GM18526 (cell line): ENCODE results near the gene RMI1.
A peak's percentile ranks its signal among the peaks of the same experiment; 100 is the strongest.

Experiments
- POLR2A ChIP-seq: IDR thresholded peaks from 3 replicates; pipeline ENCODE4 v1.6.1; 2011; ENCODE audit not compliant: insufficient read length; ENCODE audit errors: extremely low read depth

The RMI1 gene

GRCh38 chr9:83980395-83981125, at the start of gene RMI1:
RMI1 (plus strand) TSS chr9:83980805; CDS start chr9:84000987, 20,182 bp downstream.
- peak; percentile 86 for TF ChIP-seq POLR2A

GRCh38 chr9:83930881-83931280, 49.7 kb upstream of the RMI1 start:
- no peak for TF ChIP-seq POLR2A

- no peak for TF ChIP-seq POLR2A
These were observed 48.6 kb upstream of the RMI1 start for GRCh38 chr9:83932011-83932410.

- TF ChIP-seq POLR2A, result no peak
These were observed 47.8 kb upstream of the RMI1 start for GRCh38 chr9:83932851-83933250.

DNA sequence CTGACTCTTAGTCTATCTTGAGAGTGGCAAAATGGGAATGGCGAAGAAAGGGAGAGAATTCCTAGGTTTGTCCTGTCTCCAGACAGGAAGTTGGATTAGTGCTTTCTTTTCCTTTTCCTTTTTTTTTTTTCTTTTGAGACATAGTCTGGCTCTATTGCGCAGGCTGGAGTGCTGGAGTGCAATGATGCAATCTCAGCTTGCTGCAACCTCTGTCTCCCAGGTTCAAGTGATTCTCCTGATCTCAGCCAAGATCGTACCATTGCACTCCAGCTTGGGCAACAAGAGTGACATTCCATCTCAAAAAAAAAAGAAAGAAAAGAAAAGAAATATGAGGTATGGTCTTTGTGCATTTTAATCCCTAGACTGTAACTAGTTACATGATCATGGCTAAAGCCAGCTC, 46.8 kb upstream of the RMI1 start:
- no peak for TF ChIP-seq POLR2A

- no peak for TF ChIP-seq POLR2A
These were observed 45.9 kb upstream of the RMI1 start for GRCh38 chr9:83934569-83935275.

DNA sequence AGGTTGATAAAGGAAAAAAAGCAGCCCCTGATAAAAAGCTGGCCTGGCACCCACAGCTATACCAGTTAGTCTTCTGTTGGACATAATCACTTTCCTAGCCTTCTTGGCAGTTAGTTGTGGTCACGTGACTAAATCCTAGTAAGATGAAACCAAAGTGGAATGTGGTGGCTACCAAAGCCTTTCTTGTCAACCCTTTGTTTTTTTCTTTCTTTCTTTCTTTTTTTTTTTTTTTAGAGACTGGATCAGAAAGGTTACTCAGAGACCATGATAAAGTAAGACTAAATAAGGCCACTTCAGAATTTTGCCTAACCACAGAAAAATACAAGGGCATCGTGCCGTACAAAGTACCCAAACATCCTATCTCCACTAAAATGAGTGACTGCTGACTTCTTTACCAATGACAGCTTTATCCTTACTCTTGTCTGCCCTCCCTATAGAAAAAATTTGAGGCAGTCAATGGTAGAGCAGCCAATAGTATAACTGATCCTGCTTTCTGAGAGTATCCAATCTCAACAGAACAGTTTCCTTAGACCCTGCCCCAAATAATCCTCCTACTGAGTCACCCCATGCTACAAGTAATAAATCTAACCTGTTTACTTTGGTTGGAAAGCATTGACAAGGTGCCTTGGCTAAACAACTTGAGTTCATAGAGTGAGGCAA, 45.2 kb upstream of the RMI1 start:
- TF ChIP-seq POLR2A, result no peak

DNA sequence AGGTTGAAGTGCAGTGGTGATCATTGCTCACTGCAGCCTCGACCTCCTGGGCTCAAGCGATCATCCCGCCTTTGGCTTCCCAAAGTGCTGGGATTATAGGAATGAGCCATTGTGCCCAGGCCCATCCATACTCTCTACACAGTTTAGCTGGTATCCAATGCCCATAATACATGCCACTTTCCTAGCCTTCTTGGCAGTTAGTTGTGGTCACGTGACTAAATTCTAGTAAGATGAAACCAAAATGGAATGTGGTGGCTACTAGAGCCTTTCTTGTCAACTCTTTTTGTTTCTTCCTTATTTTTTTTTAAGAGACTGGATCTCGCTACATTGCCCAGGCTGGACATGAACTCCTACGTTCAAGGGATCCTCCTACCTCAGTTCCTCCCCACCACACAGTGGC, 44.1 kb upstream of the RMI1 start:
- TF ChIP-seq POLR2A, result no peak

DNA sequence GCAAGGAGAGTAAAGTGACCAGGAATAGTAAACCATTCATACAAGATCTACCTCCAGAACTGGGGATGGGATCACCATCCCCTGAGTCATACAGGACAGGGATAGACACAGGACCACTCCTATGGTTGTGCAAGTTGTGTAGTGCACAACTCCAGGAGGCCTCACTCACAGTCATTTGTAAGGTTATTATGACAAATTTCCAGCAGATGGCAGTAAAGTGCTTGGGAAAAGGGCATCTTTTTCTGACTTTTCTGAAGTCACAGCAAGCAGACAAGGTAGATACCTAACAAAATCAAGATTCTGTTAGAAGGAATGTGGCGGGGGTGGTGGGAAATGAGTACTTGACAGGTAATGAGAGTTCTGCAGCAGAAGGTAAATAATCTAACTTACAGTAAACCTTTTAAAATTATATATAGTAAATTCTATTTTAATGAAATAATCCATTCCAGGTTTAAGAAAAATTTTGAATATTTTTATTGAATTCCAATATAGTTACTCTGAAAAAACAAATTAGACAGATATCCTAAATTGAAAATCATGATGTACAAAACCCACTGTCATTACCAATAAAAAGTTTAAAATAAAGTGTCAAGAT, 42.6 kb upstream of the RMI1 start:
- TF ChIP-seq POLR2A, result no peak

DNA sequence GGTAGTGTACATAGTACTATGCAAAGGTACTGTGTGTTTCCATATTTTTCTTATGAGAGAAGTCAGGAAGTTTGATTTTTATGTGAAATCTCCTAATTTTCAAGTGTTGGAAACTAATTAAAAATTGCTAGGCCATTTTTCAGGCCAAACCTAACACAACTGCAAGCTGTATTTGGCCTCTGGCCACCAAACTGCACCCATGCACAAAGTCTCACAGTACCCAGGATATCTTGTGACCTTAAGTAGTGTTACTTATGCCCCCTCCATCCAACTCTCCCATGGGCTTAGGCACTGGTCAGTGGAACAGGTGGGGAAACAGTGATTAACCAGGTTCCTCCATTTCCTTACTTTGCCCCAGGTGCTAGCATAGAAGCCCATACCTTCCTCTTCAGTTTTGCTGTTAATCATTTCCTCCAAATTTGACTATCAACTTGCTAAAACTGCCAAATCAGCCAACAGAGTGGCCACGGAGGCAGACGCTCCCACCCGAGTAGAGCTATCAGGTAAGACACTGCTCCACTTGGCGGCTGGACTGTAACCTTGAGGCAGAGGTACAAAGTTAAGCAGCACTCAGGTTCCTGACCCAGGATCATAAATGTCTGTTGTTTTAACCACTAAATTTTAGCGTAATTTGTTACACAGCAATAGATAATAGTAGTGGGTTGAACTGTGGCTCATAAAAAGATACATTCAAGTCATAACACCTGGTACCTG, 39.9 kb upstream of the RMI1 start:
- TF ChIP-seq POLR2A, result no peak

- TF ChIP-seq POLR2A, result no peak
These were observed 24.5 kb upstream of the RMI1 start for GRCh38 chr9:83956086-83956435.

DNA sequence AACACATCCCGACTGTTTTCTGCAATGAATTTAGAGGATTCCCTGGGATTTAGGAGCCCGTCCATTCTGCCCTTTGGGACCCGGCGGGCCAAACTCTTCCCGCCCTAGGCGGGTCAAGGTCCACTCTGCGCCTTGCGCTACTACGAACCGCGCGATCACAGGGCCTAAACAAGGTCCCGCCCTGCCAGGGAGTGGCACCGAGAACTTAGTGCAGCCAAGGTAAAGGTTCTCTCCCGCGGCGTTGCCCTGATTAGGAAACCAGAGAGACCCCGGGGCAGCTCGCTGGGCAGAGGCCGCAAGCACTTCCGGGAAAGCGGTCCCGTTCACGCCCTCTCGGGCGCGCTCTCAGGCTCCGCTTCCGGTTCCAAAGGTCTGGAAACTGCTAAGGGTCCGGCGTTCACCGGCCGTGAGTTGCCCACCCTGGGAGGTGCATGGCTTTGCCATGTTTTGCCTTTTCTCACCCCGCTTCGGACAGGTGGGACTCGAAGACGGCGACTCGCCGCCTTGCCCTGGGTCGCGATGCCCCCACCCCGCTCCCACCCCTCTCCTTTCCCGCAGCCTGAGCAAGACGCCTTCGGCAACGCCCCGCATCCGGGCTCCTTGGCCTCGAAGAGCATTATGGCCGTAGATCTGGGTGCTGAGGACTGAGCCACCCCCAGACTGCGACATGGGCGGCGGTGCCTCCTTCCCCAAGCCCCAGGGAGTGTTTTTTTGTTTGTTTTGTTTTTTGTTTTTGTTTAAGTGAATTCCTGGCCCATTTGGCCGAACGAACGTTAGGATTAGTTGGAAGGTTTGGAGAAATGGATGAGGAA, 24.0 kb upstream of the RMI1 start:
- TF ChIP-seq POLR2A, result peak; percentile 44

GRCh38 chr9:83957248-83957513, 23.4 kb upstream of the RMI1 start:
- TF ChIP-seq POLR2A, result no peak

DNA sequence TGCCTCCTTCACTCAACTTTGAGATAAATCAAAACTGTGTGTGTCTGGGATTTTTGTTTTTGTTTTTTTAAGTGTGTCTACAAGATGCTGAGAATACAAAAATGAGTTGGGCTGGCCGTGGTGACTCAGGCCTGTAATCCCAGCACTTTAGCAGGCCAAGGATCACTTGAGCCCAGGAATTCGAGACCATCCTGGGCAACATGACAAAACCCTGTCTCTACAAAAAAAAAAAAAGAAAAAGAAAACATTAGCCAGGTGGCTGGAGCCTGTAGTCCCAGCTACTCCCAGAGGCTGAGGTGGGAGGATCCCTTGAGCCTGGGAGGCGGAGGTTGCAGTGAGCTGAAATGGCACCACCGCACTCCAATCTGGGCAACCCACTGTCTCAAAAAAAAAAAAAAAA, 21.5 kb upstream of the RMI1 start:
- no peak for TF ChIP-seq POLR2A

GRCh38 chr9:83960991-83961390, 19.6 kb upstream of the RMI1 start:
- no peak for TF ChIP-seq POLR2A

DNA sequence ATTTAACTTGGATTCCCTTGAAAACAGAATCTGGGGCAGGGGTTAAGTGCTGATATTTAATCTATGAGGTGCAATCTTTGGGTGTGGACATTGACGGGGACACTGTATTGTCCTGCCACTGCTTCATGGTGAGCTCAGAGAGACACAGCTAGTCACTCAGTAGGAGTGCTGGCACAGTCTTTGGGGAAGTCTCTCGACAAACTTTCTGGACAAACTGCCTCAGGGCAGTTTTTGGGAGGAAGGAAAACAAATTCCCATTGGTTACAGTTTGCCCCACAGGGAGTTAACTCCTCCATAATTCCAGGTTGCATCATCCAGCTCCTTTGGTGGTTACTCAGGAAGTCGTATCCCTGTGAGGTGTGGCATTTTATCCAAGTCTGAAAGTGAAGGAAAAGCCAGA, 18.4 kb upstream of the RMI1 start:
- TF ChIP-seq POLR2A, result no peak
